NCI-H1930 (cell line): Measurements from ENCODE around the gene POLR1C.
"Not testable (repeated sequence)": the region's sequence is repeated elsewhere in the genome, so short reads cannot be mapped to it uniquely, and the experiment has no call there.

ENCODE experiments used
- DNase-seq, 2 experiments: peaks; one replicate each; lab custom pipeline; 2025; lab: John Stamatoyannopoulos, UW

The POLR1C gene

GRCh38 chr6:43509984-43510826, 6.7 kb upstream of the POLR1C start, which contains the start of gene LRRC73:
Gene LRRC73, minus strand, starts transcription at chr6:43510346. Its CDS starts 561 bp downstream, at chr6:43509785.
- DNase-seq, result peak; percentile 71 to 81

GRCh38 chr6:43510827-43511163, 6.1 kb upstream of the POLR1C start:
- peak; percentile 16 to 21 for DNase-seq

DNA sequence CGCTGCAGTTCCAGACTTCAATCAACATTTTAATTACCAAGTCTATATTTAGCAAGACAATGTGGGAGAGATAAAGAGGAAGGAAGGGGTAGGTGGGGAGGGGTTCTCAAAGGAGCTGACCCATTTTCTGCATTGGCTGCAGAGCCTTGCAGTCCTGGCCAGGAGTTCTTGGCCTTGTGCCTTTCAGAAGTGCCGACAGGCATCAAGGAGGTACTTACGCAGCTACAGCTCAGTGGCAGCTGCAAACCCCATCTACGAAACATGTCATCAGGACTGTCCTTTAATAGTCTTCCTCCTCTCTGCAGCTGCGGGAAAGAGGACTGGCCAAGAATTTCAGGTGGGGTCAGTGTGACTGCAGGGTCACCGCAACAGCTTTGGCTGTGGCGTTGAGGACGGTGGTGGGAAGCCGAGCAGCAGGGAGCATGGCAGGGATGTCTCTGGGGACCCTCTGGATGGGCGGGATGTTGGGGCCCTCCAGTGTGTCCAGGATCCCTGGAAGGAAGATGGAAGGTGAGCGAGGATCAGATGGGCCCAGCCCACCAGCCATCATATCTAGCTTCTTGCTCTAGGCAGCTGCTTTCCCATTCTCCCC, 5.0 kb upstream of the POLR1C start:
- no peak for DNase-seq

- DNase-seq, result no peak
Measured at GRCh38 chr6:43515808-43516207, 1.1 kb upstream of the POLR1C start.

- DNase-seq, result no peak
Measured at GRCh38 chr6:43516367-43516696, 557 bp upstream of the POLR1C start.

GRCh38 chr6:43517505-43518357, 842 bp downstream of the POLR1C start:
- no peak for DNase-seq

DNA sequence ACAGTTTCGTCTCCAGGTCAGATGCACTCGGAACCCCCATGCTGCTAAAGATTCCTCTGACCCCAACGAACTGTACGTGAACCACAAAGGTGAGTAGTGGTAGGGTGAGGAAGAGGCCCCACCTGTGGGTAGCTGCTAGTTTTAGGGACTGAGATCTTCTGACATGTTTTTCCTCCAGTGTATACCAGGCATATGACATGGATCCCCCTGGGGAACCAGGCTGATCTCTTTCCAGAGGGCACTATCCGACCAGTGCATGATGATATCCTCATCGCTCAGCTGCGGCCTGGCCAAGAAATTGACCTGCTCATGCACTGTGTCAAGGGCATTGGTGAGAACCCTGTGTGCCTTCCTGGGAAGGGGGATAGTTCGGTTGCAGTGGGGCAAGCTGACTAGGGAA, 3.2 kb downstream of the POLR1C start:
- DNase-seq, result no peak

DNA sequence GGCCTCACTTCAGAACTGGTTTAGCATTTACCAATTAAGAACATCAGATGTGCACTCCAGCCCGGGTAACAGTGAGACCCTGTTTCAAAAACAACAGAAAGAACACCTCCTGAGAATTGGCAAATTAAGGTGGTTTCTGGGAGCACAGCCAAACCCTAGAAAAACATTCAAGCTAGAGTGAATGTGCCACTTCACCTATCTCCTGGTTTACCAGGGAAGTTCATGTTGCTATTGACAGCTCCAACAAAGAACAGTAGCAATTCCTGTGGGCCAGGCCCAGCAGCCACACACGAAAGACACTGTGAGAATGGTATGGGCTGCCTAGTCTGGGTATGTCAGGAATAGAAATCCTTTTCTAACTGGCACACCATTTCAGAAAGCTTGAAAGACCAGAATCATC, 4.9 kb downstream of the POLR1C start:
- no peak for DNase-seq

DNA sequence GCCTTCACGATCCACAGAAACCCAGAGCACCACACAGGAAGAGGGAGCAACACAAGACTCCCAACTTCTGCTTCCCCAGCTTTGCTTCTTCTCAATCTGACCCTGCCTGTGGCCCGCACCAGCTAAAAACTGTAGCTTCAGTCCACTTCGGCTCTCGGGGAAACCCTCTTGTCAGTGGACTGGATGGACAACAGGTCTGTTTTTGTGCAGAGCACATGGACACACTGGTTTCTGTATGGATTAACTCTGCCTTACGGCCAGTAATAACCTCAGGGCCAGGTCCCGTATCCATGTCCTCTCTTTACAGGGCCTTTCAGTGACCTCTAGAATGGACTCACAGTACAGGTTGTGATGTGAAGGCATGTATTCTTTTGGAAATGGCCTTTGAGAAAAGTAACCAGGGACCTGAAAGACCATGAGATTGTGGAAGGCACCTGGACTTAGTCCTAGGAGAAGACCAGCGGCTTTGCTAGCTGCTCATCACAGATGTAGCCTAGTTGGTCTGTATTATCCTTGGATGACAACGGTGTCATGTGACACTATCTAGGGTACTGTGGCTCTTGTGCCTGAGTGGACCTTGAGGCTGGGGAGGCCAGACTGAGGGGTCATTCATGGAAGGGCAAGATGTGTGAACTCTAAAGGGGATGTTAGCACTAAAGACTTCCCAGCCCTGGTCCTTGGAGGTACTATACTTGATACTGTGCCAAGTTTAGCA, 5.8 kb downstream of the POLR1C start:
- DNase-seq, result no peak

- no peak for DNase-seq
Measured at GRCh38 chr6:43523284-43523683, 6.4 kb downstream of the POLR1C start.

DNA sequence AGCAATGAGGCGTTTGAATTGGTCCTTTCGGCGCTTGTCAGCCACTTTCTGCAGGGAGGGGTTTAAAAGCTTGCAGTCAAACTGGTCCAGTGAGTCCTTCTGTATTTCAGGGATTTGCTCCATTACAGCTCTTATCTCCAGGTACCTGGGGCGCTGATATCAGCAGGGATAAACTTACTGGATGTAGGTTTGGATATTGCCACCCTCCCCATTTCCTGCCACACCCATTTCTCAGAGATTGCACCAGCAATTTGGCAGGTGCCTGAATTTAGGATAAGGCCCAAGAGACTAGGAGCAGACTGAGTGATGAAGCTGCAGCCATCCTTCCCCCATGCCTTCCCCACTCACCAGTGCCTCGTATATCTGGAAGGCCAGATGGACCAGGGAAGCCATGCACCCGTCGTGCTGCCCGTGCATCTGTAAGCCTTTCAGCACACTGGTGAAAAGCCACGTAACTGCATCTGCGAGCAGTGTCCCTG, 7.6 kb downstream of the POLR1C start:
- DNase-seq, result no peak

DNA sequence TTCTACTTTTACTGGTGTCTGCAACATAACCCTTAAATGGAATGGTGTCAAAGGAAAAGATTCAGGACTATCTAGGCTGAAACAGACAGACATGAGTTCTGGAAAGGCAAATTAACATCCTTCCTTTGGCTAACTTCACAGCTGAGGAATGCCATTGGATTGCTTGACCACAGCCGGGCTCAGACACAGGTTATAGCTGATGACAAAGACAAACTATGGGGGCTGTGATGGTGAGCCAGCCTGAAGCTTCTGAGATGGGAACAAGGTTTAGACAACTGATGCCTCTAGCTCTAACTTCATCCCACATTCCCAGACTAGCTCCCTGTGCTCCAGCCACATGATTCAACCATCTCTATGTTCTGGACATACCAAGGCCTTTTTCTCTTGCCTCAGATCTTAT, 15.3 kb downstream of the POLR1C start:
- no peak for DNase-seq

DNA sequence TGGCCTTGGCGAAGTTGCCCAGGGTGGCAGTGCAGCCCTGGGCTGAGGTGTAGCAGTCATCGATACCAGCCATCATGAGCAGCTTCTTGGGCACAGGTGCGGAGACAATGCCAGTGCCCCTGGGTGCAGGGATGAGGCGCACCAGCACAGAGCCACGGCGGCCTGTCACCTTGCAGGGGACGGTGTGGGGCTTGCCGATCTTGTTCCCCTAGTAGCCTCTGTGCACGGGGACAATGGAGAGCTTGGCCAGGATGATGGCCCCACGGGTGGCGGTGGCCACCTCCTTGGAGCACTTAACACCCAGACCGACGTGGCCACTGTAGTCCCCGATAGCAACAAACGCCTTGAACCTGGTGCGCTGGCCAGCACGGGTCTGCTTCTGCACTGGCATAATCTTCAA, 22.1 kb downstream of the POLR1C start:
- not testable (repeated sequence) for DNase-seq

- not testable (repeated sequence) for DNase-seq
Measured at GRCh38 chr6:43539409-43539808, 22.5 kb downstream of the POLR1C start.

DNA sequence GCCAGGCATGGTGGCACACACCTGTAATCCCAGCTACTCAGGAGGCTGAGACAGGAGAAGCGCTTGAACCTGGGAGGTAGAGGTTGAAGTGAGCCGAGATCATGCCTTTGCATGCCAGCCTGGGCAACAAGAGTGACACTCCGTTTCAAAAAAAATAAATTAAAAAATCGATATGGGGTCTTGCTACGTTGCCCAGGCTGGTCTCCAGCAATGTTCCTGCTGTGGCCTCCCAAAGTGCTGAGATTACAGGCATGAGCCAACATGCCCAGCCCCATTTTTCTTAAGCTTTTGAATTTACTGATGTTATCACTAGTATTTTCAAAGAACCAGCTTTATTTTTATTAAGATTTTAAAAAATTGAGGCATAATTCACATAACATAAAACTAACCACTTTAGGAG, 23.6 kb downstream of the POLR1C start:
- DNase-seq, result no peak

- DNase-seq, result no peak
Measured at GRCh38 chr6:43541774-43542471, 25.0 kb downstream of the POLR1C start.

DNA sequence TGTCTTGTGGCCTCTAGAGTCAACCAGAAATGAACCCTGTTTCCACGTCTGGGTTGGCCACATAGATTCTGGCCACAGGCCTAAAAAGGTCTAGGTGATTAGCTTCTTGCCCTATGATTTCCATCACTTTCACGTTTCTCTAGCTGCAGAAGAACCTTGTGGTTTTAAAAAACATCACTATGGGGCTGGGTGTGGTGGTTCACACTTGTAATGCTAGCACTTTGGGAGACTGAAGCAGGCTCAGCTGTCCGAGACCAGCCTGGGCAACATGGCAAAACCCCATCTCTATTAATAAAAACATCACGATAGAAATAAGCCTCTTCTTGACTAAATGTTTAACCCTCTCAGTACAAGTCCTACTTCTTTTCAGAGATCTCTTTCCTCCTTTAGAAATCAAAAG, 27.6 kb downstream of the POLR1C start:
- DNase-seq, result no peak

- no peak for DNase-seq
Measured at GRCh38 chr6:43547222-43547621, 30.3 kb downstream of the POLR1C start.

DNA sequence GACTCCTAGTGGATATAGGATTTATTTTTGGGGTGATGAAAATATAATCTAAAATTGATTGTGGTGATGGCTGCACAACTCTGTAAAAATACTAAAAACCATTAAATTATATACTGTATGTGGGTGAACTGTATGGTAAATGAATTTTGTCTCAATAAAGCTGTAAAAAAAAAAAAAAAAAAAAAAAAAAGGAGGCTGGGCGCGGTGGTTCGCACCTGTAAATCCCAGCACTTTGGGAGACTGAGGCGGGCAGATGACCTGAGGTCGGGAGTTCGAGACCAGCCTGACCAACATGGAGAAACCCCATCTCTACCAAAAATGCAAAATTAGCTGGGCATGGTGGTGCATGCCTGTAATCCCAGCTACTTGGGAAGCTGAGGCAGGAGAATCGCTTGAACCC, 40.7 kb downstream of the POLR1C start:
- not testable (repeated sequence) for DNase-seq

- no peak for DNase-seq
Measured at GRCh38 chr6:43559328-43559727, 42.4 kb downstream of the POLR1C start.

GRCh38 chr6:43570876-43571441, 54.1 kb downstream of the POLR1C start:
- DNase-seq, result no peak
